Activated CD4-positive, CD25-positive, alpha-beta regulatory T cell (primary cell): Measurements from ENCODE around the gene CDK5RAP2.

Experiments used
- DNase-seq, 4 experiments: peaks; one replicate each; lab custom pipeline; 2025; lab: John Stamatoyannopoulos, UW

Gene CDK5RAP2

DNA sequence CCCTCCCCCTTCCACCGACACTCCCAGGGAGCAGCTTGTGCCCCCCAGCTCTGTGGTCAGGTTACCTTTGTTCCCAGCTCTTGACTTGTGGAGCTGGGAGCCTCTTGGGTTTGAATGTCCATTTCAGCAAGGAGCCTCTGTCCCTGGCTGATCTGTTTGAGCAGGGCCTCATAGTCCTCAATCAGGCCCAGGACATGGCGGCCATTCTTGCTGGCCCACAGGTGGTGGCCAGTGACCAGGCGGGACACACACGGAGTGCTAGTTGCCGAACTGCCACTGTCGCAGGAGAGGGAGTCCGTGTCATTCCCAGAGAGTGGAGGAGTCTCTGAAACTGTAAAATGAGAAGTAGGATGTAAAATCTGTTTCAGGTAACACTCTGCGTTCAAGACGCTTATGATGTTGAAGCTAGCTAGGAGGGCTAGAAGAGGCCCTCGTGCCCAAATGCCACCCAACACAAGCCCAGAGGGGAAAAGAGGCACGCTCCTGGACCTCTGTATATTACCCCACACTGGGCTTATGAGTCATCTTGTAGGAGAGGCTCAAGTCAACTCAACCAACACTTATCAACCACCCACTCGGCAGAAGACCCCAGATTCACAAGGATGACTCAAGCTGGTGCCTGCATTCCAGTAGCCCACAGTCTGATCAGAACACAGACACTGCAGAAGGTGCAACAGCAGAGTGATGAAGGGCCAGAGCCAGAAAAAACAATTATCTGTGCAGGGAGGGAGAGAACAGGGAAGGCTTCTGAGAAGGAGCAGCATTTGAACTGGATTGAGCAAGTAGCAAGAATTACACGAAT is 177.0 kb downstream of the CDK5RAP2 start:
- no peak for DNase-seq

DNA sequence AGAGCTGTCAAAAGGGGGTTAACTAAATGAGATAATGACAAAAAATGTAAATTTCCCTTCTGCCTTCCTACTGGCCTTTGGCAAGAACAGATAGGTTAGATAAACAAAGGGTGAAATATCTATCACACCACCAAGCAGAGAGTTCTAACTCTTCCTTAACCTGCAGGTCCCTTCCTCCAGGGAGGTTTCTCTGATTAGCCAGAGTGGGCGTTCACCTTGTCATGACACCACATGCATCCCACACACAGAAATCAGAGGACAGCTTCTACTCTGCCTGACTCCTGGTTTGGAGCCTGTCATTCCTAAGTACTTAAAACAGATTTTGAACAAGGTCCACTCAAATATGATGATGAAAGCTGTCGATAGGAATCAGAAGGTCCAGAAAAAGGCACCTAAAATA is 180.0 kb downstream of the CDK5RAP2 start:
- DNase-seq, result no peak

DNA sequence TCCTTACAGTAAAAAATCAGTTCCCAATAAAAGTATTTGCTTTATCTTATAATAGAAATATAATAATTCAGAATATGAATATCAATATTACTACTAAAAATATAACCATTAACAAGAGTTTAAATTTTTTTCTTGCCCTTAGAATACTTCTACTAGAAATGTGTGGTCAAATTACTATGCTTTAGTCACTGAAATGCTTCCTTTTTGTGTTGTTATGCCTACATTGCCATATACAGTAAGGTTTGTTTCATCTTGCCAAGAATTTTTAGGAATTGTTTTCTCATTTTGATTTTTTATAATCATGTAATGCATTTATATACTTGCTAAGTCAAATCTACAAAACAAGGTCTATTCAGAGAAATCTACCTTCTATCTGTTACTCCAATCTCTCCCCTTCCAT is 181.7 kb downstream of the CDK5RAP2 start:
- no peak for DNase-seq

DNA sequence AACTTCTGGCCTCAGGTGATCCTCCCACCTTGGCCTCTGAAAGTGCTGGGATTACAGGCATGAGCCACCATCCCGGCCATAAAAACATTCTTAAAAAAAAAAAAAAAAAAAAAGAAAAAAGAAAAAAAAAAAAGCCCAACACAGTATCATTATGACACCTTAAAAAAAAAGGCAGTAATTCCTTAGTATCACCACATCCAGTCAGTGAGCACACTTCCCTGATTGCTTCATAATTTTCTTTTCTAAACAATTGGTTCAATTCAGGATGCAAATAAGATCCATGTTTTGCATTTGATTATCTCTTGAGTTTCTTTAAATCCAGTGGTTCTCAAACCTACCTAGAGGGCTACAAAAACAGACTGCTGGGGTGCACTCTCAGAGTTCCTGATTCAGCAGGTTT is 182.5 kb downstream of the CDK5RAP2 start:
- DNase-seq, result no peak

DNA sequence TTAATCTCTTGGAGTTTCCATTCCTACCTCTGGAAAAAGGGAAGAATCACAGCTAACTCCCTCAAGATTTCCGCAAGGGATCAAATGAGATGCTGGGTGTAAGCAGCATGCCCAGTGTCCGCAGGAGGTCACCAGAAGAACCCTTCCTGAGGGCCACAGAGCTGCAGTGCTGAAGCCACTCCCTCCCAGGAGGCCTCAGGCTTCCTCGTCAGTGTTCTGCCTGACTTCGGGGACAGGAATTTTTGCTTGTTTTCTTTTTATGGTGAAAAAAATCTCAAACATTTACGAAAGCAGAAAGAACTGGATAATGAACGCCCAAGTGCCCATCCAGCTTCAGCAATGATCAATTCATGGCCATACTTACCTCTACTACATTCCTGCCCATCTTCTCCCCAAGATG is 183.0 kb downstream of the CDK5RAP2 start:
- no peak for DNase-seq

DNA sequence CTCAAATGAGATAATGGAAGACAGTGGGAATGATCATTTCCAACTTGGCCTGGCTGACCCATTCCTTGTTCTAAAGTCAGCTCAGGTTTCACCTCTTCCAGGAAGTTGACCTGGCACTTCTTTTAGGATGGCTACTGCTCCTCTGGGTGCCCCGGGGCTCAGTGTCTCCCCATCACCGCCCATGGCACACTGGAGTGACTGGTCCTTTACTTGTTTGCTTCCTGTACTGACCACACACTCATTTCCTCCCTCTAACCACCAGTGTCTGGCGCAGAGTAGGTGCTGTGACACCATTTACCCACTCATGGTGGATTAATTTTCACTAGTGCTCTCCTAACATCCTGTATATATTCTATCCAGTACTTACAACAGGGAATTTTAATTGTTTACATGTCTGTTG is 183.5 kb downstream of the CDK5RAP2 start:
- DNase-seq, result no peak

DNA sequence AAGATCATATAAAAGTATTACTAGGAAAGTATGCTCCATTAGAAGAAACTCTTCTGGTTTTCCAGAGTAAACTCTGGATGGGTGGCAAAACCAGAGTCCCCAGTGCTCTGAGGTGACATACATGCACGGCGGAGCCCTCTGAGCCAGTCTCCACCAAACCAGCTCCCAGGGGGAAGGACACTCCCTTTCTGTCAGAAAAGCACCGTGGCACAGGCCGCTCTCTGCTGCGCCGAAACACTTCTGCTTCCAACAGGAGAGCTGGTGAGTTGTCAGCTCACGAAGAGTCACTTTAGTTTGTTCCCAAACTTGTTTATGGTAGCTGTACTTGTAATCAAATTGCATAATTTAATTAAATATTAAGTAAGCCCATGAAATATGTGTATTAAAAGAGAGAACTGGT is 184.6 kb downstream of the CDK5RAP2 start:
- DNase-seq, result no peak

DNA sequence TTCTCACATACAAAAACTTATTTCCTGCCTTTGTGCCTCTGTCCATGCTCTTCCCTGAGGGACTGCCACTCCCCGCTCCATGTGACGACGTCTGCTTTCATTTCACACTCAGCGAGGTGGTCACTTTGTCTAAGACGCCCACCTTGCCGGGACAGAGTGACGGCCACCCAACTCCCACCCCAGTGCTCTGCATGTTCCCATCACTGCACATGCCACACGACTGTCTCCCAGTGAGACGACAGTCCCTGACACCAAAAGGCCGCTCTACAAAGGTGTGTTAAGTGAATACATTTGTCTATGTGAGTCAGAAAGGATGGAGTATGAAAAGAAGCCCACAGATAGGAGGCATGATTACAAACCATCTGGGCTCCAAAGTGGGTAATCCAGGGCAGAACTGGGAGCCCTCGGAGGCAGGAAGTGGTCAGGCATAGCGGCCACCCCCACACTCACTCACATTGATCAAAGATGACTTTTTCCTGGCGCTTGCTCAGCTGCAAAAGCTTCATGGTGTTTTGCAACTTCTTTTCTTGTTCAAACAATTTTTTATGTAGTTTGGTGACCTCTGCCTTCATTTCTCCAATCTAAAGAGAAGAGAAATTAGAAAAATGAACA is 185.8 kb downstream of the CDK5RAP2 start:
- DNase-seq, result no peak

DNA sequence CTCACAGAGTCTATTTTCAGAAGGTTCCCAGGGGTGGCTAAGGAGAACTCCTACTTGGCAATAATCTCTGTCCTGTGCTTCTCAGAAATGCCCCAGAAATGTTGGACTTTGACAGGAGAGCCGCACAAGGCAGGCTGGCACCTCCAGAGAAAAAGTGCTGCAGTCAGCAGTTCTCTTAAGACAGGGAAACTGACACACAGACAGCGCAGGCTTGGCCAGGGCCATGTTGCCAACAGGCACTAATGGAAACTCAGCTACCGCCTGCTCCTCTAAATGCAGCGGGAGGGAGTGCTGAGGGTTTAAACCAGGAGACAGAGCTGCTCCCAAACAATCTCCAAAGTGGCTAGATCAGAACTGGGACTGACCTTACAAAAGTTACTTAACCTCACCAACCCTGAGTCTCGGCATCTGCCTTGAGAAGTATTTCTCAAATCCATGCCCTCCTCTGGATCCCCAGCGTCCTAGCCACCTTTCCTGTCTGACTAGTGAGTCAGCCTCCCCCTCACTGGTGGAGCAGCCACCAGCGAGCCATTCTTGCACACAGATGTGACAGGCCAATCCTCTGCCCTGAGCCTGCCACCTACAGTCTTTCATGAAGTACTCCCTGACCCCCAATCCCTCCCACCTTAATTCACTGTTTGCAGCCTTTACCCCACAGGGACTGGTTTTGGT is 186.4 kb downstream of the CDK5RAP2 start:
- DNase-seq, result no peak

DNA sequence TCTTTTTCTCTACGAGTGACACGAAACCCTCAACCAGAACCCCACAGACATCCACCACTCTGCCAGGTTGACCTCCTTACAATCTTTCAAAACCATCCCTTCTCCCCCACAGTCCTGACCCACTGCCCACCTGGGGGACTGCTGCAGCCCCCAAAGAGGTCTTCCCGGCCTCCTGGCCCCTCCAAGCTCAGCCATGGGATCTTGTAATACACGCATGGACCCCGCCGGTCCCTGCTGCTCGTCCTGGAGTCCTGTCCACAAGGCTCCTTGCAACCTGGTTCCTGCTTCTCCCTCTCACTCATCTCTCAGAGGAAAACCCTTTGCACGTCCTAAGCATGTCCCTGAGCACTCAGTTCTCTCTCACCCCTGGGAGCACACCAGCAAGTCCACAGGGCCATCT is 187.3 kb downstream of the CDK5RAP2 start:
- DNase-seq, result no peak

DNA sequence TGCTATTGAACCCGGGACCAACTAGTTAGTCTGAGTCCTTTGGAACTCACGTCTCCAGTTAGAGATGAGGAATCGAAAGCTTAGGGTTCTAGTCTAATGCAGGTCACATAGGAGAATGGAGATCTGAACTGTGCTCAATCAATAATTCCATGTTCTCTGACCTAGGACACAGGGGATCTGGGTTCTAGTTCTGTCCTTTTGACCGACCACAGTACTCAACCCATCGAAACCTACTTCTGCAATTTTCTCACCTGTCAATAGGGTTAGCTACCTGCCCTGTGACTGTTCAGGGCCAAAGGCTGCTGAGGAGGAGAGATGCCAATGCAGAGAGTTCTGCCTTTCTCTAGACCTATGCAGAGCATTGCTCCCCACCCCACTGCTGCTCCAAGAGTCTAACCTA is 187.7 kb downstream of the CDK5RAP2 start:
- no peak for DNase-seq

DNA sequence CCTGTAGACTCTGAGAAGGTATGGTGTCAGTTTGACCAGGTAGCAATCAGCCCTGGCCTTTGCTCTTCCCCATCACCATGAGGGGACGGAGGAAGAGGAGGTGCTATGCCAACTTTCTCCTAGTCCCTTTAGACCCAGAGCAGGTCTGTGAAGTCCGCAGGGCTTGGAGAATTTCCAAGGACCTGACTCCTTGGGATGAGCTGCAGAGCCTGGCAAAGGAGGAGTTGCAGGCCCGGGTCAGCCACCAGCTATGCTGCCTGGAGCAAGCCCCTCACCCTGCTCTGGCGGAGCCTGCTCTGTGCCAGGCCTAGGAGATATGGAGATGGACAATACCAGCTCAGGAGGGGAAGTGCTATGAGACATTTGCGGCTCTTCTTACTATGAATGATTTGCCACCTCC is 188.3 kb downstream of the CDK5RAP2 start:
- DNase-seq, result no peak

DNA sequence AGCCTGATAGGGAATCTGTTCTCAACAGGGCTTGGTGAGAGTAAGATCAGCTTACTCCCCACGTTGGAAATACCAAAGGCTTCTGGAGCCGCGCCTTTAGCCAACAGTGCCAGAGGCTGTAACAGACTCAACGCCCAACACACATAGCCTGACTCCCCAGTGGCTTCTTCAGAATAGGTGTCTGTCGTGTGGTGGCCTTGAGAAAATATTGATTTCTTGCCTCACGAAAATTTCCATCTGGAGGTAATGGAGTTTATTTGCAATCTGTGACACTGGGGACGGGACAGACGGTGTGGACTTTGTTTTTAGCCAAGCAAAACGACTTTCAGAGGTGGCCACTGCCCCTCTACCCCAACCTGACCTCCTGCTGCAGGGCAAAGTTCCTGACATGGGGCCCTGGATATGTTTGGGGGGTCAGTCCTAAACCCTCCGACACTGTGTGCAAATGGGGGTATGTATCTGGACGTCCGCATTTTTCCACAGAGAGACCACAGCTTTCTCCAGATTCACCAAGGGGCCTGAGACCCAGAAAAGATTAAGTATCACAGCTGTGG is 189.3 kb downstream of the CDK5RAP2 start:
- no peak for DNase-seq

DNA sequence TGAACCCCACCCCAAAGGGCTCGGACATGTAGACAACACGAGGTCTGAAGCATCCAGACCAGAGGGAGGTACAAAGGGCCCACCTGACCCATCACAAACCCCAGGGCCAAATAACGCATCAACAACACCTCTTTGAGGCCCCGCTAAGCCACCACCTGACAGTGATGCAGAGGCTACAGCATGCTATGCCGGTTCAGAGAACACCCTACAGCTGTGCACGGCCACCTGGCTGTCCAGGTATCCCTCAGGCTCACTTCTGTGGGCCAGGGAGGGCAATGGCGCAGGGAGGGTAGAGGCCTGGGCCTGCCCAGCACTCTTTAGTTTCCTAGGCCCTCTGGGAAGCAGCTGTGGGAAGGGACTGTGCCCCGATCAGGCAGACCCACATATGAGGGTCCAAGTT is 190.1 kb downstream of the CDK5RAP2 start:
- no peak for DNase-seq

DNA sequence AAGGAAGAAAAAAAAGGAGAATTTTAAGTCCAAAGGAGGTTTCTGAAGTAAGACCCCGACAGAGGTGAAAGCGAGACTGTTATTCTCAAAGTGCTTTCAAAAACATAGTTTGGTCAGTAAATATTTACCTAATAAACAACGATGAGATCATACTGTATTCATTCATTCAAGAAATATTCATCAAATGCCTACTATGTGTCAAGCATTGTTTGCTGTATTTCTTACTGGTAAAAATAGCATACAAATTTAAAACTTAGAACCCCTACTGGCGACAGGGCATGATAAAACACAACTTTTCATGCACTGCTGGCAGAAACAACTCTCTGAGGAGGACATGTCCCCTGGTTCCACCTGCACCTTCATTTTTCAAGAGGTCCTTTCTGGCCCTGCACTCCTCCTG is 190.7 kb downstream of the CDK5RAP2 start:
- DNase-seq, result no peak

DNA sequence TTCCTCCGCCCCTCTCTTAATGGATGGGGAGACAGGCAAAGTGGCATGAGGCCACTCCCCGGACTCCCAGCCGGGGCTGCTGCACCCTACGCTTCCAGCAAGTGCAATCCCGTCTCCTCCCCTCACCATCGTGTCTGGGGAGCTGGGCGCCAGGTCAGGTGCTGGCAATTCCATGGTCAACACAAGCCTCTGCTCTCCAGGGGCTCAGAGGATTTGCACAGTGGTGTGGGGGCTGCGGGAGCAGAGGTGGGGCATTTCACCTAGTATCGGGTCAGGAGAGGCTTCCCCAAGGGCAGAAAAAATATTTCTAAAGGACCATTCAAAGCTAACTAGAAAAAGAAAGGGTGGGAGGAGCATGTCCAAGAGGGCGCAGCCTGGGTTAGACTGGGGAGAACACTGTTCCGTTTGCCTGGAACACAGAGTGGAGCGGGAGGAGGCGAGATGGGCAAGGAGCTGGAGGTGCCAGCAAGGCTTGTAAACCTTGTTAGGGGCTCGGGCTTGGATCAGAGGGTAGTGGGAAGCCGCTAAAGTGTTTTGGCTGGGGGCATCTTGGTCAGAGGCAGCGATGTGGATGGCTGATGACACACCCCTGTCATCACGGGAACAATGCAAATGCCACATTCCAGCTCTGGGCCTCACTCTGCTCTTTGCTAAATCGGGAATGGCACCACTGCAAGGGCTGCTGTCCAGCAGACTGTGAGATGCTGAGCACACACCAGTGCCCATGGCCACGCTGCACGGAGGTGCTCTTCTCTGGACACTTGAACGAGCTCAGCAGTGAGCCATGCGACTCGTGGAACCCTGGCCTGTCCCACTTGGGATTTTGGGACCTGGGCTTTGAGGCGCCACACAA is 191.7 kb downstream of the CDK5RAP2 start:
- no peak for DNase-seq

DNA sequence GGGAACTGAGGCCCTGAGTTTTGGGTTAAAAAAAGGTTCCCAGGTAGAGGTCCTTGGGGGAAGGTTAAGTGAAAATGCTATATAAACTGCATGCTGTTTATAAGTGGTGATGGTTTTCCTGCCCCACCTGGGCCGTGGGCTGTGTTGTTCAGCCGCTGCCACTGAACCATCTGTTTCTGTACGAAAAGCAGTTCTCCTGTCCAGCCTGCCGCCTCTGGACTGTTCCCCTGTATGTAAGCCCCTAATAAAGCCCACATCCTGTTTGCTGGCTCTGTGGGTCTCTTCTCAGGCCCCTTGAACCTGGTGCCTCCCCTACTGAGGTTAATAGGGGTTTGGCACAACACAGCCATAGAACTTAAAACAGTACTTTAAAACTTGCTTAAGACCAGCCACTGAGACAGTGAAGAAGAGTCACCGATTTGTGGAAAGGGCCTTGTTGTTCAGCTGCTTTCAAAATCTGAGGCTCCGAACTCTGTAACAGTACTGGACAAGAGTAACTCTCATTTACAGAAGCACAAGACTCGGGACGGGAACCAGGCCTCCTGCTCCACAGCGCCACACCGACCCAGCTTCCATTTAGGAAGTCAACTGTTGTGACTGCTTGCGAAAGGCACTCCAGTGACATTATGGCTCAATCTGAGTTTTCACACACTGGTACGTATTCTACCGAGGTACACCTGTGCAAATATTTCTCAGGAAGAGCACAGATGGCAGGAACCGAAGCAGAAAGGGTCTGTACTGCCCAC is 192.5 kb downstream of the CDK5RAP2 start:
- DNase-seq, result no peak

DNA sequence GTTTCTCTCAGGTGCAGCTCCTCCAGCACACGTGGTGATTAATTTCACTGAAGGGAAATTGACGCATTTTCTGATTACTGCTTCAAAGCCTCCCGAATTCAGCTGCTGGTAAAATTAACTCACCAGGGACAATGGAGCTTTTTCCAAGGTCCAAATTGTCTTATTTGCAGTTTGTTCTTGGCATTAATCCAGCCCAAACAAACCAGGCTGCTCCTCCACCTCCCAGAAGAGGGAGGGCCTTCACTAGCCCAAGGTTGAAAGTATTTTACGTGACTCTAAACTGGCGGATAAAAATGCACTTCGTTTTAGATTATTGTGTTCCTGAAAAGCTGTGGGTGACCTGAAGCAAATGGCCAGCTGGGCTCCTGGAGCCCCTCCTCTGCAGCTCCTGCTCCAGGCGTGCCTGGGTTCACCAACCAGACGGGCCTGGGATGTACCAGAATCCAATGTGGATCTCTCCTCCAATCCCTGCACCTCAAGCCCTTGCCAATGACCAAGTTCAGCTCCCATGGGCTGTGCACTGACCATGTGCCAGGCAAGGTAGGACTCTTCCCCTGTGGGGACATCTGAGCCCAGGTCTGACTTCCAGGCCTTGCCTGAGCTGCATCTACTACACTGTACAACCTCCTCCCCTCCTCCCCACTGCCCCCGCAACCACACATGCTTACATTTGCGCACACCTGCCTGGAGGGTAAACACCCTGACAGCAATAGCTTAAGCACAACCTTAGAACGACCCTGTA is 193.4 kb downstream of the CDK5RAP2 start:
- no peak for DNase-seq

DNA sequence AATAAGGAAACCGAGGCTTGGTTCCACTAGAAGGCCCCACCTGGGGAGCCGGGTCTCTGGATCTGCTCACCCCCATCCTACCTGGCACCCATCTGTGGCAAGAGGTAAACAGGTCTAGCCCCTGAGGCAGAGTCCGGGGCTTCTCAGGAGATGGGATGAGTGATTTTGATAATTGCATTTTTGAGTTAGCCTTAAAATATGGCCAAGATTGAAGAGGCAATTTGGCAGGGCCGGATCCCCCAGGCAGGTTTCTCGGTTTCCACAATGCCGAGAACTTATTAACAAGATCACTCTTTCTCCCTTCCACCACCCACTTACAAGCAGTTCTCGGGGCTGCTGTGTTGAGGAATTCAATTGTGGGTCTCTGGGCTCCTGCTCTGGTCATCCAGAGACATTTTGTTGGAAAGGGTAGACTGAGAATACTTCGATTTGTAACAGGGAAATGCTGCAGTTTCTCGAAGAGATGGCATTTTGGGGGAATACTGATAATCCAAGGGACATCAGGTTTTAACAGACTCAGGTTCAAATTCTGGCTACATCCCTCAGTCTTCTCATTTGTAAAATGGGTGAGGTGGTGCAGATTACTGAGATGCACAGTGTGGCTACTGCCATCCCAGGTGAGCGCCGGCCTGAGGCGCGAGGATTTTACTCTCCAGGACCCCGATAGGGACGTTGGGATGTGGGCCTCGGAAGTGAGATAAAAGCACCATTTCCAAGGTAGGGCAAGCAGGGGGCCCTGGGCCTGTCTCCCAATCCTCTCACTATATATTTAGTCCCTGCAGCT is 194.2 kb downstream of the CDK5RAP2 start:
- no peak for DNase-seq

DNA sequence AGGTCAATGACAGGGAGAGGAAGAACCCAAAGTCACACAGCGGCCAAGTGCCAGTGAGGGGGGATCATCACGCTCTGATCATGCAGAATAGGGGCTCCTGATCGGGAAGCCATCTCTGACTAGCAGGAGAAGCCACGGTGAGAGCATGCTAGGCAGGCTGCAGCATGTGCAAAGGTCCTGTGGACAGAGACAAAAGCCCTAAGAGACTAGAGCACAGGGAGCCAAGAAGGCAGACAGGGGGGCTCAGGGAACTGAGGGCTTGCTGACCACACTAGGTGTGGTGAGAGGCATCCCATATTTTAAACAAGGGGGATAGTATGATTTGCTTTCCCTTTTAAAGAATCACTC is 195.1 kb downstream of the CDK5RAP2 start:
- no peak for DNase-seq
